HG02870 (cell line): ENCODE measurements around the gene TIMM8A.

ENCODE experiments used
- ATAC-seq: cut with Tn5 transposase; IDR thresholded peaks from one replicate; pipeline ENCODE4 v1.9.1; 2021; ENCODE audit warnings: mild to moderate bottlenecking, moderate library complexity; ENCODE audit not compliant: unreplicated experiment

The TIMM8A gene

GRCh38 chrX:101348452-101349192 is at the start of gene TIMM8A:
Gene TIMM8A (minus strand): TSS chrX:101348742. CDS start chrX:101348664, 78 bp downstream.
- peak; percentile 95 for ATAC-seq

GRCh38 chrX:101397779-101398178 is 49.2 kb upstream of the TIMM8A start:
- no peak for ATAC-seq

GRCh38 chrX:101395789-101396188 is 47.2 kb upstream of the TIMM8A start:
- ATAC-seq, result no peak

GRCh38 chrX:101394372-101394771 is 45.8 kb upstream of the TIMM8A start:
- no peak for ATAC-seq

- ATAC-seq, result no peak
These were observed 45.2 kb upstream of the TIMM8A start for GRCh38 chrX:101393530-101394305.

- ATAC-seq, result no peak
These were observed 43.3 kb upstream of the TIMM8A start for GRCh38 chrX:101391831-101392230.

GRCh38 chrX:101390664-101391525 is 42.4 kb upstream of the TIMM8A start, which contains the start of gene RPL36A:
Gene RPL36A (plus strand): TSS chrX:101391011. CDS start chrX:101391044, 33 bp downstream.
- peak; percentile 69 for ATAC-seq

GRCh38 chrX:101388604-101389003 is 40.1 kb upstream of the TIMM8A start:
- ATAC-seq, result no peak

GRCh38 chrX:101386542-101386885 is 38.0 kb upstream of the TIMM8A start:
- ATAC-seq, result no peak

GRCh38 chrX:101385795-101386541 is 37.4 kb upstream of the TIMM8A start, which contains the start of gene BTK:
Gene BTK (minus strand): TSS chrX:101386191. CDS start chrX:101375284, 10,907 bp downstream.
- peak; percentile 63 for ATAC-seq

GRCh38 chrX:101385026-101385684 is 36.6 kb upstream of the TIMM8A start:
- no peak for ATAC-seq

- ATAC-seq, result peak; percentile 63
These were observed 35.2 kb upstream of the TIMM8A start for GRCh38 chrX:101383679-101384205.

GRCh38 chrX:101377547-101377946 is 29.0 kb upstream of the TIMM8A start:
- peak; percentile 44 for ATAC-seq

- peak; percentile 83 for ATAC-seq
These were observed 22.5 kb upstream of the TIMM8A start for GRCh38 chrX:101370888-101371504.

GRCh38 chrX:101369687-101370086 is 21.1 kb upstream of the TIMM8A start:
- no peak for ATAC-seq

GRCh38 chrX:101368800-101369199 is 20.3 kb upstream of the TIMM8A start:
- no peak for ATAC-seq

GRCh38 chrX:101365301-101365795 is 16.8 kb upstream of the TIMM8A start:
- ATAC-seq, result no peak

GRCh38 chrX:101362757-101363156 is 14.2 kb upstream of the TIMM8A start:
- no peak for ATAC-seq

- ATAC-seq, result no peak
These were observed 13.6 kb upstream of the TIMM8A start for GRCh38 chrX:101362116-101362515.
